Fibroblast of skin of right quadriceps (primary cell): ENCODE data around the gene CRABP2.

Experiments used
- DNase-seq: peaks from one replicate; pipeline ENCODE4 v3.0.0-alpha.2; 2013

CRABP2 gene

GRCh38 chr1:156666862-156667609 lies 38.3 kb downstream of the CRABP2 start:
- DNase-seq: no peak

DNA sequence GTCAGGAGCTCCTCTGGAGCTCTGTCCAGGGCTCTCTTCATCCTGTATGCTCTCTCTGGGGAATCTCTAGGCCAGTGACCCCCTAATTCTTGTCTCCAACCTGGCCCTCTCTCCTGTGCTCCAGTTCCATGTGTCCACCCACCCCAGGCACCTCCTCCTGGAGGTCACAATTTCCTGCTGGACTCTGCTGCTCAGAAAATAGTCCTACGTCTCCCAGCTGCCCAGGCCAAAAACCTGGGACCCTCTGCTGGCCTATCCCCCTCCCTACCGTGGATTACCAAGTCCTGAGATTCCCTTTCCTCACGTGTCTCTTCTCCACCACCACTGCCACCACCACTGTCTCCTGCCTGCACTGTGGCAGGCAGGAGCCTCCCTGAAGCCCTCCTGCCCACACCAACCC lies 39.8 kb downstream of the CRABP2 start:
- DNase-seq: no peak

DNA sequence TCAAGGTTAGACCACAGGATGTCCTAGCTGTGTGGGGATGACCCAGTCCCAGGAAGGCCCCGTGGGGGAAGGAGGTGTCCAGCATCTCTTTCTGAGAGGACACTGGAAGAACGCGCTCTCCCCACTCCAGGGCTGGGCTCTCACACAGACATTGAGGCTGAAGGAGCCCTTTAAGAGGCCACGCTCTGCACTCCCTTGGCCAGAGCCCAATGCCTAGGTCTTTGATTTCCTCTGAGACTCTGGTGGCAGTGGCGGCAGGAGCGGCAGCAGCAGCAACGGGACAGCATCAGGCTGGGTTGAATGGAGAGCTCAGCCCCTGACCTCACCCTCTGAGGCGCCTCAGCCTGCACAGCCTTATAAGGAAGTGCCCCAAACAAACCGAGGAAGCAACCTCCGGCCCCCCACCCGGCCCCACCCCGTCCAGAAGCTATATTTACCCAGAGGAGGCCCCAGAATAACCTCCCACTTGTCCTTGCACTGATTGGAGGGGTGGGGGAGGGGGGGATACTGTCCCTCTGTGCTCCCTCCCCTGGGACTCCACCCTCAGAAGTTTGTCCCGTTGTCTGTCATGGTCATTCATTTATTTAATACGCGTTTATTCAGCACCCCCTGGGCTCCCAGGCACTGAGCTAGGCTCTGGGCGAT lies 40.5 kb downstream of the CRABP2 start:
- no peak for DNase-seq

DNA sequence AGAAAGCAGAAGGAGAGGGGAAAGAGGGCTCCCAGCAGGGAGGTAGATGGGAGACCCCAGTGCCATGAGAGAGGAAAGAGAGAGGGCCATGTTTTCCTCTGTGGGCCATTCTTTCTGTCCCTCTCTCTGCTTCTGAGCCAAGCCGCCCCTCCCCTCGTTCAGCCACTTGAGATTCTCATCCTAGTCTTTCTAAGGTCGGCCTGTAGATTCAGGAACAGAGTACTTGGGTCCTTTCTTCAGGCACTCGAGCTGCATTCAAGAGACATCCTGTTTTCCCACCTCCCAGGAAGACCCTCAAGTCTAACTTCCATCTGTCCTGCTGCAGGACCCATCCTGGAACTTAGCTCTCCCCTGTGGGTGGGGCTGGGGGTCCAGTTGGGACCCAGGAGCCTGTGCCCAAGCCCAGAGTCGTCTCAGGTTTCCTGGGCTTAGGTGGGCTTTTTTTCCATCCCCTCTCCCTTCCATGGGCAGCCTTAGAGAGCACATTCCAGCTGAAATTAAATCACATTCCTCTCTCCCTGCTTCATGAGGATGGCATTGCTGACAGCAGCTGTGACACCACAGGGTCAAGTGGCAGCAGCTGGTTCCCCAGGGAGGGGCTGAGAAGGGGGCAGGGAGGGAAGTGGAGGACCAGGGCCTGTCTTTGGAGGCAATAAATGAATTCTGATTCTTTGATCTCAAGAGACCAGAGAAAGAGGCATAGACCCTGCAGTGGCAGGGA lies 41.2 kb downstream of the CRABP2 start:
- peak; percentile 39 for DNase-seq

GRCh38 chr1:156663178-156663577 lies 42.2 kb downstream of the CRABP2 start:
- DNase-seq: peak; percentile 54

DNA sequence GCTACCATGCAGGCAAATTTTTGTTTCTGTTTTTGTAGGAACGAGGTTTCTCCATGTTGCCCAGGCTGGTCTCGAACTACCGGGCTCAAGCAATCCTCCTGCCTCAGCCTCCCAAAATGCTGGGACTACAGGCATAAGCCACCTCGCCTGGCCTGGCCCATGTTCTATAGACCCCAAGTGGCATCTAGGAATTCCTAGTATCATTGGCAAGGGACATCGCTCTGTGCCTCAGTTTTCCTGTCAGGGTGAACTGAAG lies 42.7 kb downstream of the CRABP2 start:
- no peak for DNase-seq

- DNase-seq: peak; percentile 30
Measured at GRCh38 chr1:156662005-156662799, 43.2 kb downstream of the CRABP2 start.

DNA sequence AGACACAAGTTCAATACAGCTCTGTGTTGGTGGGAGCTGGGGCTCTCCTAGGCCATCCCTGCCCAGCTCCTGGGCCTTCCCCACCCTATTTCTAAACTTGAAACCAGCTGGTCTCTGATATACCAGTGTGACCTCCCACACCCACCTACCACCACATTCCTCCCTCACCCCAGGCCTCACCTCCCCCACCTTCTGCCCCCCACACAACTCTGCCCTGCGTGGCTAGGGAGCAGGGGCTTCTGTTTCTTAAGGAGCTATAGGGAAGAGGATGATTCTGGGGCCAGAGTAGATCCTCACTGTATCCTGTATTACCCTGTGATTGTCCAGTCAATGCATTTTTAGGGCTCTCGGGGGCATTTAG lies 44.7 kb downstream of the CRABP2 start:
- no peak for DNase-seq

GRCh38 chr1:156659988-156660751 lies 45.2 kb downstream of the CRABP2 start:
- peak; percentile 94 for DNase-seq

GRCh38 chr1:156659661-156659987 lies 45.8 kb downstream of the CRABP2 start:
- DNase-seq: no peak

- DNase-seq: no peak
Measured at GRCh38 chr1:156658945-156659574, 46.3 kb downstream of the CRABP2 start.

DNA sequence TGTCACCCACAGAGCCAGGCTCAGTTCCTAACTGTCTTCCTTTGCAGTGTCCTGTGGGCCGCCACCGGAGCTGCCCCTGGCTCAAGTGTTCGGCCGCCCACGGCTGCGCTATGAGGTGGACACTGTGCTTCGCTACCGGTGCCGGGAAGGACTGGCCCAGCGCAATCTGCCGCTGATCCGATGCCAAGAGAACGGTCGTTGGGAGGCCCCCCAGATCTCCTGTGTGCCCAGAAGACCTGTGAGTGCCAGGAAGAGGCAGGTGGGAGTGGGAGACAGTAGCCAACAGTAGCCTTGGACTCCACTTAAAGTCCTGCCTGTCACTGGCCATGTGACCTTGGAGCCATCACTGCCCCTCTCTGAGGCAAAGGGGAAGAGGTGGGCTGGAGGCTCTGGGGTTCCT lies 46.9 kb downstream of the CRABP2 start:
- no peak for DNase-seq

GRCh38 chr1:156657741-156658319 lies 47.6 kb downstream of the CRABP2 start:
- no peak for DNase-seq

- peak; percentile 40 for DNase-seq
Measured at GRCh38 chr1:156656806-156657740, 48.3 kb downstream of the CRABP2 start.

DNA sequence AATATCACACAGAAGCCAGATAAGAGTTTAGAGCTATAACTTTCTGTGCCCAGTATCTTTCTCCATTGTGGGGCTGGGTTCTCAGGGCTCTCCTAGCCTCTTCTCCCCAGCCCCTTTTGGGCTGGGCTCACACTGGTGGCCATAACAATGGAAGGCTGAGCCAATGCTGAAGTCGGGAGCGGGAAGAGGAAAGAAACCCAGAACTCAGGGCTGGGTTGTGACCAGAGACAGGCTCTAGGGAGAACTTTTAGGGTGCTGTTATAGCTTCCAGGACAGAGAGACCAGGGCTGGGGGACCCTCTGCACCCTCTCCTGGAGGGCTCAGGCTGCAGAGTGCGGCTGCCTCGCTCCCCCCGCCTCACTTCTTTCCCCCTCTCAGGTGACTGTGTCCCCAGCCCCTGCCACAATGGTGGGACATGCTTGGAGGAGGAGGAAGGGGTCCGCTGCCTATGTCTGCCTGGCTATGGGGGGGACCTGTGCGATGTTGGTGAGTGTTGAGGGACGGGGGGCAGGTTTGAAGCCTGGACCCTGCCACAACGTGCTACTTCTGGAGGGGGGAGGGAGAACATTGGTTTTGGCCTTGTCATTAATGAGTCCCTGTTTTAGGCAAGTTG lies 49.4 kb downstream of the CRABP2 start:
- no peak for DNase-seq

DNA sequence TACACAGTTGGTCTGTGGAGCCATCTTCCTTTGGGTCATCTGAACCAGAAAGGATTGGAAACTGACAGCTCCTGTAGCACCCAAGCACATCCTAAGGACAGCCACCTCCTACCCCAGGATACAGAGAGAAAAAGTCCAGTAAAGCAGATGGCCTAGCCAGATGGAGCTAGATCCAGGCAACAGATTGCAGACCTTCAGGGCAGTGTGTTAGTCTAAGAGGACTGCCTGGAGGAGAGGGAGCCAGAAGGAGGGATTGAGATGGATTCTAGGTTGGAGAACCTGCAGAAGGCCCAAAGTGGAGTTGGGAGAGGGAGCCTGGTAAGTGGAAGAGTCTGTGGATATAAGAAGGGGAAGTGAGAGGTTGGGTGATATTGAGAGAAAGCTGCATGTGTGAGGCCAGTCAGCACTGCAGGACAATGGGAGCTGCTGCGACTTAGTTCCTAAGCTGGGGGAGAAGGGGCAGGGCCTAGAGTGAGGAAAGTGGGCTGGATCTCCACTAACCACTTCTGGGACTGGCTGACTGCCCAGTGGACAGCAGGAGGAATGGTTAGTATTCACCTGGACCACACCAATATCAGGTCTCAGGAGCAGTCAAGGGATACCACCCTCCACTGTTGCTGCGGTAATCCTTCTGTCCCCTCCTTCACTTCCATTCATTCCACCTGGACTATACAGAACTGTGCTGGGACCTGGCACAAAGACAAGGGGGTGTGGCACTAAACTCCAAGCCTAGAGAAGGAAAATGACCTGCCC lies 50.1 kb downstream of the CRABP2 start:
- DNase-seq: no peak

GRCh38 chr1:156654700-156655099 lies 50.7 kb downstream of the CRABP2 start:
- DNase-seq: no peak

- DNase-seq: no peak
Measured at GRCh38 chr1:156652992-156653355, 52.4 kb downstream of the CRABP2 start.

DNA sequence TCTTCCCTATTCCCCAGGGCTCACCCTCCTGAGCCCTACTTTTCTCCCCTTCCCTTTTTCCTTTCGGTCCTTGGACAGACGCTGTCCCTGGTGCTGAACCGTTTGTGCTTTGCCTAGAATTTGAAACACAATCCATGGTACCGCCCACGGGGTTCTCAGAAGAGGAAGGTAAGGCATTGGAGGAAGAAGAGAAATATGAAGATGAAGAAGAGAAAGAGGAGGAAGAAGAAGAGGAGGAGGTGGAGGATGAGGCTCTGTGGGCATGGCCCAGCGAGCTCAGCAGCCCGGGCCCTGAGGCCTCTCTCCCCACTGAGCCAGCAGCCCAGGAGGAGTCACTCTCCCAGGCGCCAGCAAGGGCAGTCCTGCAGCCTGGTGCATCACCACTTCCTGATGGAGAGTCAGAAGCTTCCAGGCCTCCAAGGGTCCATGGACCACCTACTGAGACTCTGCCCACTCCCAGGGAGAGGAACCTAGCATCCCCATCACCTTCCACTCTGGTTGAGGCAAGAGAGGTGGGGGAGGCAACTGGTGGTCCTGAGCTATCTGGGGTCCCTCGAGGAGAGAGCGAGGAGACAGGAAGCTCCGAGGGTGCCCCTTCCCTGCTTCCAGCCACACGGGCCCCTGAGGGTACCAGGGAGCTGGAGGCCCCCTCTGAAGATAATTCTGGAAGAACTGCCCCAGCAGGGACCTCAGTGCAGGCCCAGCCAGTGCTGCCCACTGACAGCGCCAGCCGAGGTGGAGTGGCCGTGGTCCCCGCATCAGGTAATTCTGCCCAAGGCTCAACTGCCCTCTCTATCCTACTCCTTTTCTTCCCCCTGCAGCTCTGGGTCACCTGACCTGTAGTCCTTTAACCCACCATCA lies 53.0 kb downstream of the CRABP2 start:
- peak; percentile 46 for DNase-seq
